Thyroid gland (tissue), 4 donors: Measurements from ENCODE around the gene SATB1.

Source experiments
- POLR2A ChIP-seq, 2 donors: fragments of 450-650 bp; IDR thresholded peaks; one replicate each; pipeline ENCODE4 v1.6.1; 2017; ENCODE audit warnings: antibody characterized with exemption in 2 of 2, mild to moderate bottlenecking in 2 of 2, moderate library complexity in 1 of 2
- TF ChIP-seq, protein P1 (sequence below), 6 experiments: fragments of 200-600 bp in 3 of 6; fragments of 450-650 bp in 3 of 6; sonication (generic) in 3 of 6; IDR thresholded peaks; one replicate each; pipeline ENCODE4 v1.5.1; 2016 to 2019; ENCODE audit warnings: antibody characterized with exemption in 6 of 6, mild to moderate bottlenecking in 2 of 6, inconsistent platforms in 1 of 6, moderate library complexity in 1 of 6

DNA sequence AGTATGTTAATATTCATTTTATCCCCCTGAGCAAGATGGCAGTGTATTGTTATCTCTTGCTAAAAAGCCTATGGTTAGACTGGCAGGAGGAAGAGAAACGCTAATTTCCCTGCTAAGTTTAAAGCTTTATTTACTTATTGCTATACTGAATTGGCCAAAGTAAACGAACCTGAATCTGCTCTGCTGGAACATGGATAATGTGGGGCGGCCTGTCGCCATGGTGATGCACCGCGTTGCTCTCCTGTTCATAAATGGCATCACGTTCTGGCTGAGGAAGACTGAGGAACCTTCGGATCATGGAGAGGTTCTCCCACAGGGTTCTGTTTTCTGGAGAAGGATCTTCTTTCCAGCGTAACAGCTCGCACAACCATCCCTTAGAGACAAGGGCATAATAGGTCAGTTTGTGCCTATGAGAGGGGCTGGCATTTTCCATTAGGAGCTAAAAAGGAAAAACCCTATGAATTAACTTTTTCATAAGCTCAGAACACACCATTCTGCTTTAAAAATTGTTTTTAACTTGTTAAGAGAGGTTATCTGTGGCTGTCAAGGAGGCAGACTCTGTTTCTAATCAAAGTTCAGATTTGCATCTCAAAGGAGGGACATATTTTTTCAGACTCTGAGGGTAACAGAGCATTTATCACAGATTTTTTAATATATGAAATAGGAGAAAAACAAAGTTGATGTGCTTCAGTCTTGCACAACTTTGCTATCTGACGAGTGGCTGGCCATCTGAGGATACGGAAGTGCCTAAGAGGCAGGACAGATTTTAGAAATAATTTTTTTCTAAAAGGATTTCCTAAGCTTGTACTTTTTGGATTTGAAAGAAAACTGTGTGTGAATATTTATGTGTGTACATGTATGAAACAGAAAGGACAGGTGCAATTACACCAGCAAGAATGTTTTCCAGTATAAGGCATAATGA lies 73.1 kb downstream of the SATB1 start:
- TF ChIP-seq, protein P1, sequence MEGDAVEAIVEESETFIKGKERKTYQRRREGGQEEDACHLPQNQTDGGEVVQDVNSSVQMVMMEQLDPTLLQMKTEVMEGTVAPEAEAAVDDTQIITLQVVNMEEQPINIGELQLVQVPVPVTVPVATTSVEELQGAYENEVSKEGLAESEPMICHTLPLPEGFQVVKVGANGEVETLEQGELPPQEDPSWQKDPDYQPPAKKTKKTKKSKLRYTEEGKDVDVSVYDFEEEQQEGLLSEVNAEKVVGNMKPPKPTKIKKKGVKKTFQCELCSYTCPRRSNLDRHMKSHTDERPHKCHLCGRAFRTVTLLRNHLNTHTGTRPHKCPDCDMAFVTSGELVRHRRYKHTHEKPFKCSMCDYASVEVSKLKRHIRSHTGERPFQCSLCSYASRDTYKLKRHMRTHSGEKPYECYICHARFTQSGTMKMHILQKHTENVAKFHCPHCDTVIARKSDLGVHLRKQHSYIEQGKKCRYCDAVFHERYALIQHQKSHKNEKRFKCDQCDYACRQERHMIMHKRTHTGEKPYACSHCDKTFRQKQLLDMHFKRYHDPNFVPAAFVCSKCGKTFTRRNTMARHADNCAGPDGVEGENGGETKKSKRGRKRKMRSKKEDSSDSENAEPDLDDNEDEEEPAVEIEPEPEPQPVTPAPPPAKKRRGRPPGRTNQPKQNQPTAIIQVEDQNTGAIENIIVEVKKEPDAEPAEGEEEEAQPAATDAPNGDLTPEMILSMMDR (IDR thresholded peaks at IDR 0.05), result no peak
- TF ChIP-seq POLR2A (IDR thresholded peaks at IDR 0.05), result no peak
